ENCODE data around the gene RPS25.

RPS25 gene

GRCh38 chr11:119012629-119013170, 5.4 kb downstream of the RPS25 start:
- DNase-seq = no peak
- TF ChIP-seq, protein P1, sequence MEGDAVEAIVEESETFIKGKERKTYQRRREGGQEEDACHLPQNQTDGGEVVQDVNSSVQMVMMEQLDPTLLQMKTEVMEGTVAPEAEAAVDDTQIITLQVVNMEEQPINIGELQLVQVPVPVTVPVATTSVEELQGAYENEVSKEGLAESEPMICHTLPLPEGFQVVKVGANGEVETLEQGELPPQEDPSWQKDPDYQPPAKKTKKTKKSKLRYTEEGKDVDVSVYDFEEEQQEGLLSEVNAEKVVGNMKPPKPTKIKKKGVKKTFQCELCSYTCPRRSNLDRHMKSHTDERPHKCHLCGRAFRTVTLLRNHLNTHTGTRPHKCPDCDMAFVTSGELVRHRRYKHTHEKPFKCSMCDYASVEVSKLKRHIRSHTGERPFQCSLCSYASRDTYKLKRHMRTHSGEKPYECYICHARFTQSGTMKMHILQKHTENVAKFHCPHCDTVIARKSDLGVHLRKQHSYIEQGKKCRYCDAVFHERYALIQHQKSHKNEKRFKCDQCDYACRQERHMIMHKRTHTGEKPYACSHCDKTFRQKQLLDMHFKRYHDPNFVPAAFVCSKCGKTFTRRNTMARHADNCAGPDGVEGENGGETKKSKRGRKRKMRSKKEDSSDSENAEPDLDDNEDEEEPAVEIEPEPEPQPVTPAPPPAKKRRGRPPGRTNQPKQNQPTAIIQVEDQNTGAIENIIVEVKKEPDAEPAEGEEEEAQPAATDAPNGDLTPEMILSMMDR (IDR thresholded peaks at IDR 0.05) = no peak

GRCh38 chr11:119011476-119012053, 6.6 kb downstream of the RPS25 start:
- intact Hi-C loops (cut with DNase I; ENCODE audit: low total_unique reads) = no loop called here
- no peak overlapping the region for H3K27ac ChIP-seq
- H3K4me1 ChIP-seq = peaks cover 0 to 11% (median 9%) of the 10 kb centered on the region in 4 donors
- no peaks in the 10 kb centered on the region for H3K27me3 ChIP-seq
- peaks cover 66 to 99% (median 92%) of the 10 kb centered on the region in 3 donors for H3K36me3 ChIP-seq
- no peaks in the 10 kb centered on the region for H3K9me3 ChIP-seq
- H3K4me3 ChIP-seq = no peak overlapping the region
- TF ChIP-seq, protein P1 (IDR thresholded peaks at IDR 0.05) = no peak
- DNase-seq = no peak

More at GRCh38 chr11:119012629-119013170, 5.4 kb downstream of the RPS25 start:
- Histone ChIP-seq H3K9me3 (no peaks in the 10 kb centered on the region), H3K27ac (no peak overlapping the region), H3K27me3 (no peaks in the 10 kb centered on the region), H3K4me3 (no peak overlapping the region), H3K36me3 (peaks cover 60 to 88% (median 86%) of the 10 kb centered on the region in 3 donors), H3K4me1 (peaks cover 0 to 22% (median 17%) of the 10 kb centered on the region in 4 donors)
- intact Hi-C loops (cut with DNase I; ENCODE audit: low total_unique reads) = no loop called here

DNA sequence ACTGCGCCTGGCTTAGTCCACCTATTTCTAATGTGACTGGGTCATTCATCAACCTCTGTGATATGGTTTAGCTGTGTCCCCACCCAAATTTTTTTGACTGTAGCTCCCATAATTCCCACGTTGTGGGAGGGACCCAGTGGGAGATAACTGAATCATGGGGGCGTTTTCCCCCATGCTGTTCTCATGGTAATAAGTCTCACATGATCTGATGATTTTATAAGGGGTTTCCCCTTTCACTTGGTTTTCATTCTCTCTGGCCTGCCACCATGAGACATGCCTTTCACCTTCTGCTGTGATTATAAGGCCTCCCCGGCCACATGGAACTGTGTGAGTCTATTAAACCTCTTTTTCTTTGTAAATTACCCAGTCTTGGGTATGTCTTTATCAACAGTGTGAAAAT, 11.5 kb downstream of the RPS25 start:
- no peak overlapping the region for H3K4me3 ChIP-seq
- TF ChIP-seq, protein P1 (IDR thresholded peaks at IDR 0.05) = no peak
- H3K4me1 ChIP-seq = no peaks in the 10 kb centered on the region
- H3K27ac ChIP-seq = no peak overlapping the region
- H3K27me3 ChIP-seq = no peaks in the 10 kb centered on the region
- DNase-seq = no peak
- peaks cover 50 to 99% (median 71%) of the 10 kb centered on the region in 3 donors for H3K36me3 ChIP-seq
- intact Hi-C loops (cut with DNase I; ENCODE audit: low total_unique reads) = no loop called here
- H3K9me3 ChIP-seq = no peaks in the 10 kb centered on the region

- intact Hi-C loops (cut with DNase I; ENCODE audit: low total_unique reads) = no loop called here
- Histone ChIP-seq H3K27ac (no peak overlapping the region), H3K27me3 (no peaks in the 10 kb centered on the region), H3K4me1 (peaks cover 0 to 36% (median 26%) of the 10 kb centered on the region in 4 donors), H3K9me3 (no peaks in the 10 kb centered on the region), H3K36me3 (peaks cover 39 to 66% (median 49%) of the 10 kb centered on the region in 3 donors), H3K4me3 (no peak overlapping the region)
- TF ChIP-seq, protein P1 (IDR thresholded peaks at IDR 0.05) = no peak
- no peak for DNase-seq
Observed at GRCh38 chr11:119000906-119001305, 17.2 kb downstream of the RPS25 start.

DNA sequence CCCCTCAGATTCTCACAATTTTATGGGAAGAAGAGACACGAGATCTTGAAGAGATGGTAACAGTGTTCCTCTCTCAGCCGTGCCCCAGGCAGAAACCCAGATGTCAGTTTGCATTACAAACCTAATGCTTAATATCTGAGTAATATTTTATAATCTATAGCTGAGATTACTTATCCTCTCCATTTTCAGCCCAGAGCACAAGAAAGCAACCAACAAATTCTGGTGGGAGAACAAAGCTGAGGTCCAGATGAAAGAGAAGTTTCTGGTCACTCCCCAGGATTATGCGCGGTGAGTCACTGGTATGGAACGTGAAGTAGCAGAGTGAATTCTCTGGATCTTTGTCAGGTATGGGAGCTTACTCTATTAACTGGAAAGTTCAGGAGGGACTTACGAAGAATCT, 19.3 kb downstream of the RPS25 start:
- Histone ChIP-seq H3K4me3 (peak overlapping the region; percentile 75 to 76), H3K27me3 (no peaks in the 10 kb centered on the region), H3K36me3 (peaks cover 32 to 46% (median 41%) of the 10 kb centered on the region in 3 donors), H3K4me1 (peaks cover 0 to 36% (median 26%) of the 10 kb centered on the region in 4 donors), H3K27ac (peak overlapping the region; percentile 83 to 87), H3K9me3 (no peaks in the 10 kb centered on the region)
- no peak for DNase-seq
- TF ChIP-seq, protein P1 (IDR thresholded peaks at IDR 0.05) = no peak
- intact Hi-C loops (cut with DNase I; ENCODE audit: low total_unique reads) = no loop called here

Measured in tibial artery (tissue), 4 donors.